SK-N-SH (cell line): ENCODE measurements around the gene MAPT. TPM values are rescaled to one million over a fixed set of nuclear protein-coding genes. Genes with fewer than 3 reads are reported as not detected.

Experiments used
- CTCF ChIA-PET: fragments of 300-600, 350-600 bp; formaldehyde crosslinking; extraction: SDS; loops from one replicate; lab custom pipeline; 2021; lab: Yijun Ruan, JAX
- POLR2A ChIA-PET: fragments of 350-600 bp; sonication (Branson Sonifier 250); formaldehyde crosslinking; extraction: SDS; loops from one replicate; lab custom pipeline; 2020; ENCODE audit warnings: antibody characterized with exemption, inconsistent platforms; lab: Yijun Ruan, JAX
- DNase-seq: peaks from one replicate; pipeline ENCODE4 v3.0.0; 2012
- H2AFZ ChIP-seq: fragments of 200-600 bp; sonication (generic); 2 replicates; pipeline ENCODE4 v1.8.1; 2016; ENCODE audit warnings: antibody characterized with exemption, mild to moderate bottlenecking, low read depth
- H3F3A ChIP-seq: fragments of 200-600 bp; sonication (generic); replicated peaks from 2 replicates; pipeline ENCODE3; 2016; ENCODE audit warnings: antibody characterized with exemption, mild to moderate bottlenecking; ENCODE audit not compliant: insufficient read depth
- H3K27ac ChIP-seq, 2 experiments: fragments of 200-500 bp in 1 of 2; fragments of 200-600 bp in 1 of 2; sonication (Bioruptor generic) in 1 of 2; sonication (generic), shearing (Covaris generic) in 1 of 2; 2 replicates each; pipeline versions ENCODE4 v1.5.1 to v1.6.1; 2014 to 2016; ENCODE audit warnings: low read depth in 2 of 2, inconsistent platforms in 1 of 2, low read length in 1 of 2, mild to moderate bottlenecking in 1 of 2, mixed read lengths in 1 of 2
- H3K27me3 ChIP-seq: fragments of 200-600 bp; sonication (generic), shearing (Covaris generic); 2 replicates; pipeline ENCODE4 v1.6.1; 2016; ENCODE audit warnings: mixed run types; ENCODE audit not compliant: insufficient read depth
- H3K36me3 ChIP-seq, 2 experiments: fragments of 200-500 bp in 1 of 2; fragments of 200-600 bp in 1 of 2; sonication (Bioruptor generic) in 1 of 2; sonication (generic) in 1 of 2; replicated peaks in 1 of 2; 2 replicates each; pipeline versions ENCODE3 to v1.5.1; 2014 to 2016; ENCODE audit warnings: low read length in 1 of 2, mild to moderate bottlenecking in 1 of 2; ENCODE audit not compliant: insufficient read depth in 2 of 2, control insufficient read depth in 1 of 2
- H3K4me1 ChIP-seq, 2 experiments: fragments of 200-500 bp in 1 of 2; fragments of 200-600 bp in 1 of 2; sonication (Bioruptor generic) in 1 of 2; sonication (generic), shearing (Covaris generic) in 1 of 2; 2 replicates each; pipeline versions ENCODE4 v1.5.1 to v1.6.1; 2014 to 2016; ENCODE audit warnings: low read depth in 1 of 2, low read length in 1 of 2, mixed run types in 1 of 2; ENCODE audit not compliant: insufficient read depth in 2 of 2, control insufficient read depth in 1 of 2
- H3K4me2 ChIP-seq: fragments of 200-600 bp; sonication (generic), shearing (Covaris generic); 2 replicates; pipeline ENCODE4 v1.6.1; 2017; ENCODE audit warnings: mixed run types
- H3K4me3 ChIP-seq, 2 experiments: fragments of 200-500 bp in 1 of 2; fragments of 200-600 bp in 1 of 2; sonication (Bioruptor generic) in 1 of 2; sonication (generic), shearing (Covaris generic) in 1 of 2; 2 replicates each; pipeline versions ENCODE4 v1.5.1 to v1.8.1; 2014 to 2016; ENCODE audit warnings: low read depth in 2 of 2, inconsistent platforms in 1 of 2, low read length in 1 of 2, mild to moderate bottlenecking in 1 of 2, mixed read lengths in 1 of 2, moderate library complexity in 1 of 2
- H3K79me2 ChIP-seq: fragments of 200-600 bp; sonication (generic); 2 replicates; pipeline ENCODE4 v1.8.1; 2017; ENCODE audit warnings: mild to moderate bottlenecking; ENCODE audit not compliant: insufficient read depth
- H3K9ac ChIP-seq: fragments of 200-600 bp; sonication (generic); 2 replicates; pipeline ENCODE4 v1.6.1; 2017; ENCODE audit warnings: mixed run types
- H3K9me2 ChIP-seq: fragments of 200-600 bp; sonication (generic); 2 replicates; pipeline ENCODE4 v1.6.1; 2017; ENCODE audit warnings: mixed run types
- H3K9me3 ChIP-seq: fragments of 200-600 bp; sonication (generic); 2 replicates; pipeline ENCODE4 v1.6.1; 2017; ENCODE audit warnings: mixed run types, mild to moderate bottlenecking, moderate library complexity
- H4K20me1 ChIP-seq: fragments of 200-600 bp; sonication (generic); 2 replicates; pipeline ENCODE4 v1.6.1; 2017; ENCODE audit warnings: mild to moderate bottlenecking, mixed run types; ENCODE audit not compliant: insufficient read depth
- ELF1 ChIP-seq: IDR thresholded peaks from 2 replicates; pipeline ENCODE4 v1.4.0; 2012
- EP300 ChIP-seq, 2 experiments: IDR thresholded peaks; 2 replicates each; pipeline versions ENCODE4 v1.4.0 to v1.6.1; 2012; ENCODE audit warnings: borderline replicate concordance in 1 of 2, low read depth in 1 of 2, low read length in 1 of 2
- JUND ChIP-seq: IDR thresholded peaks from 2 replicates; pipeline ENCODE4 v1.4.0; 2012
- MXI1 ChIP-seq: IDR thresholded peaks from 2 replicates; pipeline ENCODE4 v1.6.1; 2012; ENCODE audit warnings: mild to moderate bottlenecking, low read depth, low read length, improper control_type of control experiment
- NFIC ChIP-seq: IDR thresholded peaks from 2 replicates; pipeline ENCODE4 v1.4.0; 2012; ENCODE audit warnings: borderline replicate concordance
- RCOR1 ChIP-seq: fragments of 150-350 bp; IDR thresholded peaks from 2 replicates; pipeline ENCODE4 v1.6.1; 2017; ENCODE audit warnings: antibody characterized with exemption, low read length
- RFX5 ChIP-seq: IDR thresholded peaks from 2 replicates; pipeline ENCODE4 v1.6.1; 2012; ENCODE audit warnings: mild to moderate bottlenecking, improper control_type of control experiment, low read length
- SMC3 ChIP-seq: IDR thresholded peaks from 2 replicates; pipeline ENCODE4 v1.6.1; 2012; ENCODE audit warnings: low read depth, low read length, improper control_type of control experiment
- TCF12 ChIP-seq: IDR thresholded peaks from 2 replicates; pipeline ENCODE4 v1.4.0; 2012
- WGBS: methylation state at CpG from one replicate; pipeline ENCODE4 v1.1.6; 2017; ENCODE audit warnings: low lambda C conversion rate; 5-methylcytosine and 5-hydroxymethylcytosine counted together
- polyA plus RNA-seq, 3 experiments: library from polyadenylated mRNA; depleted of rRNA; stranded (reverse); fragments of >200 nt; gene quantifications; 2 replicates each; pipeline ENCODE4 v1.2.3, GENCODE V29; 2012
- TF ChIP-seq, protein P1 (sequence below): IDR thresholded peaks from 2 replicates; pipeline ENCODE4 v1.4.0; 2012; ENCODE audit warnings: low read depth, borderline replicate concordance
- TF ChIP-seq, protein P2 (sequence below): IDR thresholded peaks from 2 replicates; pipeline ENCODE4 v1.4.0; 2012; ENCODE audit warnings: low read depth
- TF ChIP-seq, protein P3 (sequence below): fragments of 150-350 bp; IDR thresholded peaks from 2 replicates; pipeline ENCODE4 v1.6.1; 2017; ENCODE audit warnings: antibody characterized with exemption, low read length, low read depth, borderline replicate concordance
- TF ChIP-seq, protein P4 (sequence below): IDR thresholded peaks from 2 replicates; pipeline ENCODE4 v1.4.0; 2012; ENCODE audit warnings: low read depth, borderline replicate concordance
- TF ChIP-seq, protein P5 (sequence below): fragments of 150-350 bp; IDR thresholded peaks from 2 replicates; pipeline ENCODE4 v1.6.1; 2016; ENCODE audit warnings: mild to moderate bottlenecking, low read depth, low read length

Gene MAPT
- polyA plus RNA-seq, 1 of the 3 experiments (the other 2 are of a cell fraction), result 0.74 TPM

DNA sequence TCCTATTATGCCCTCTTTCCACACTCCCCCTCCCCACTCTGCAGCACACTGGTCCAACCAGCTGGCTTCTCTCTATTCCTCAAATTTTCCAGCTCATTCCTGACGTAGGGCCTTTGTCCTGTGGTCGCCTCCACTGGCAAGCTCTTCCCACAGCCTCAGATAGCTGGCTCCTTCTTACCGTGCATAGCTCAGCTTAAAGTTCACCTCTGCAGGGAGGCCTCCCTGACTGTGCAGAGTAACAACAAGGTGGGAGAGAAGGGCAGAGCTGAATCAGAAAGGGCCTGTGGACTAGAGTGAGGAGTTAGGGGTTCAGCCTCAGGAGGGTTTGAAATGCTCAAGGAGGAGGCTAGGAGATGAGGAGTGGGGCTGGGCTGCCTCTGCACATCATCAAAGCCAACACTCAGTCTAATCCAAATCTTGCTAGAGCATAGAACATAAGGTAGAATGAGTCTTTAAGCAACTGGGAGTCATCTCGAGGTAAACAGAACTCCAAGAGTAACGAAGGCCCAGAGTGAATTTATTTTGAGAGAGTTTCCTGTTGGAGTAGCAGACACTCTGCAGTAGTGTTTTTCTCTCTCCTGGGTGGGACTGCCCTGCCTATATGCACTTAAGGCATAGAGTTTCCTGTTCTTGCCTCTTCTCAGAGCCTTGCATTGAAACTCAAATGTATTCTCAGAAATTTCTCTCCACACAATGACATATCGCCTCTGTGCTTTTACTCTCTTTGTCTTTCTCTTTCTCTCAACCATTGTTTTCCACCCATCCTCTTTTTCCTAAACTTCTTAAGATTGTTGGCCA lies 30.3 kb upstream of the MAPT start:
- H3K4me2 ChIP-seq, result no peak overlapping the region
- H3K4me3 ChIP-seq, result no peak overlapping the region
- H2AFZ ChIP-seq, result no peak overlapping the region
- H3K36me3 ChIP-seq, result no peaks in the 10 kb centered on the region
- no peaks in the 10 kb centered on the region for H3K9me2 ChIP-seq
- peaks cover 0 to 12% of the 10 kb centered on the region in 2 experiments; a peak in 1 of 4 replicates for H3K4me1 ChIP-seq
- no peak for DNase-seq
- H3F3A ChIP-seq, result no peaks in the 10 kb centered on the region
- ChIA-PET CTCF (interaction anchor here (1.1 to 11.8 kb wide), 3 partner anchors 10 to 30 kb away, joined by 3 to 87 read pairs (median 12); partner anchors contain the start of gene MAPT), POLR2A (no interaction called here)
- WGBS, result 28% methylated on average over 6 of the region's 6 CpGs
- H4K20me1 ChIP-seq, result no peaks in the 10 kb centered on the region
- no peak overlapping the region for H3K9ac ChIP-seq
- TF ChIP-seq RFX5 (no peak), SMC3 (no peak), ELF1 (no peak), EP300 (IDR thresholded peaks at IDR 0.05; ENCODE audit: borderline replicate concordance in 1 of 2, low read depth in 1 of 2, low read length in 1 of 2) (no peak), NFIC (no peak)
- H3K79me2 ChIP-seq, result no peaks in the 10 kb centered on the region
- H3K27ac ChIP-seq, result no peak overlapping the region
- no peaks in the 10 kb centered on the region for H3K9me3 ChIP-seq
- H3K27me3 ChIP-seq, result peaks cover 36% of the 10 kb centered on the region; the same call in 1 of the 2 replicates

DNA sequence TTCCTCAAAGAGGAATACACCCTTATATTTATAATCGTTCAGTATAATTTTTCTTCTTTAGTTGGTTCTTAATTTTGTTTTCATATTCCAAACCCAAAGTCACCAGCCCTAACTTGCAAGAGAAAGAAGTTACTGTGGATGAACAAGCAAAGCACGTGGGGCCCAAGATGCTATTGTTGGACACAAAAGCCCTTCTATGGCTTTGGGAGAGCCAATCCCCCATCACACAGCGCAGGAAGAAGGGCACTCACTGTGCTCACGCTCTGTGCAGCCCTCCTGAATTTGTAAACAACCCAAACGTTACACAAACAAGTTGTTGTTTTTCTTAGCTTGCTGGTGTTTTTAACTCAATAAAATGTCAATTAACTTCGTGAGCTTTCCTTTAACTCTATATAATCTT lies 27.2 kb upstream of the MAPT start:
- 49% methylated on average over 6 of the region's 6 CpGs for WGBS
- no peak overlapping the region for H2AFZ ChIP-seq
- no peaks in the 10 kb centered on the region for H3K9me3 ChIP-seq
- no peaks in the 10 kb centered on the region for H4K20me1 ChIP-seq
- H3K4me1 ChIP-seq, result no peaks in the 10 kb centered on the region
- H3K9ac ChIP-seq, result no peak overlapping the region
- TF ChIP-seq, protein P1, sequence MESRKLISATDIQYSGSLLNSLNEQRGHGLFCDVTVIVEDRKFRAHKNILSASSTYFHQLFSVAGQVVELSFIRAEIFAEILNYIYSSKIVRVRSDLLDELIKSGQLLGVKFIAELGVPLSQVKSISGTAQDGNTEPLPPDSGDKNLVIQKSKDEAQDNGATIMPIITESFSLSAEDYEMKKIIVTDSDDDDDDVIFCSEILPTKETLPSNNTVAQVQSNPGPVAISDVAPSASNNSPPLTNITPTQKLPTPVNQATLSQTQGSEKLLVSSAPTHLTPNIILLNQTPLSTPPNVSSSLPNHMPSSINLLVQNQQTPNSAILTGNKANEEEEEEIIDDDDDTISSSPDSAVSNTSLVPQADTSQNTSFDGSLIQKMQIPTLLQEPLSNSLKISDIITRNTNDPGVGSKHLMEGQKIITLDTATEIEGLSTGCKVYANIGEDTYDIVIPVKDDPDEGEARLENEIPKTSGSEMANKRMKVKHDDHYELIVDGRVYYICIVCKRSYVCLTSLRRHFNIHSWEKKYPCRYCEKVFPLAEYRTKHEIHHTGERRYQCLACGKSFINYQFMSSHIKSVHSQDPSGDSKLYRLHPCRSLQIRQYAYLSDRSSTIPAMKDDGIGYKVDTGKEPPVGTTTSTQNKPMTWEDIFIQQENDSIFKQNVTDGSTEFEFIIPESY, result no peak
- TF ChIP-seq, protein P2, sequence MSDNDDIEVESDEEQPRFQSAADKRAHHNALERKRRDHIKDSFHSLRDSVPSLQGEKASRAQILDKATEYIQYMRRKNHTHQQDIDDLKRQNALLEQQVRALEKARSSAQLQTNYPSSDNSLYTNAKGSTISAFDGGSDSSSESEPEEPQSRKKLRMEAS, result no peak
- TF ChIP-seq, protein P3, sequence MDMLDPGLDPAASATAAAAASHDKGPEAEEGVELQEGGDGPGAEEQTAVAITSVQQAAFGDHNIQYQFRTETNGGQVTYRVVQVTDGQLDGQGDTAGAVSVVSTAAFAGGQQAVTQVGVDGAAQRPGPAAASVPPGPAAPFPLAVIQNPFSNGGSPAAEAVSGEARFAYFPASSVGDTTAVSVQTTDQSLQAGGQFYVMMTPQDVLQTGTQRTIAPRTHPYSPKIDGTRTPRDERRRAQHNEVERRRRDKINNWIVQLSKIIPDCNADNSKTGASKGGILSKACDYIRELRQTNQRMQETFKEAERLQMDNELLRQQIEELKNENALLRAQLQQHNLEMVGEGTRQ, result no peak
- TF ChIP-seq RCOR1 (no peak), MXI1 (no peak), TCF12 (no peak), RFX5 (no peak), JUND (no peak)
- TF ChIP-seq, protein P4, sequence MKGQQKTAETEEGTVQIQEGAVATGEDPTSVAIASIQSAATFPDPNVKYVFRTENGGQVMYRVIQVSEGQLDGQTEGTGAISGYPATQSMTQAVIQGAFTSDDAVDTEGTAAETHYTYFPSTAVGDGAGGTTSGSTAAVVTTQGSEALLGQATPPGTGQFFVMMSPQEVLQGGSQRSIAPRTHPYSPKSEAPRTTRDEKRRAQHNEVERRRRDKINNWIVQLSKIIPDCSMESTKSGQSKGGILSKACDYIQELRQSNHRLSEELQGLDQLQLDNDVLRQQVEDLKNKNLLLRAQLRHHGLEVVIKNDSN, result no peak
- TF ChIP-seq, protein P5, sequence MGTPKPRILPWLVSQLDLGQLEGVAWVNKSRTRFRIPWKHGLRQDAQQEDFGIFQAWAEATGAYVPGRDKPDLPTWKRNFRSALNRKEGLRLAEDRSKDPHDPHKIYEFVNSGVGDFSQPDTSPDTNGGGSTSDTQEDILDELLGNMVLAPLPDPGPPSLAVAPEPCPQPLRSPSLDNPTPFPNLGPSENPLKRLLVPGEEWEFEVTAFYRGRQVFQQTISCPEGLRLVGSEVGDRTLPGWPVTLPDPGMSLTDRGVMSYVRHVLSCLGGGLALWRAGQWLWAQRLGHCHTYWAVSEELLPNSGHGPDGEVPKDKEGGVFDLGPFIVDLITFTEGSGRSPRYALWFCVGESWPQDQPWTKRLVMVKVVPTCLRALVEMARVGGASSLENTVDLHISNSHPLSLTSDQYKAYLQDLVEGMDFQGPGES, result no peak
- no peak overlapping the region for H3K4me3 ChIP-seq
- POLR2A ChIA-PET, result no interaction called here
- CTCF ChIA-PET, result interaction anchor here (11.8 kb wide), 1 partner anchor 16 kb away, joined by 87 read pairs; no protein-coding TSS in a partner anchor
- no peak for DNase-seq
- no peaks in the 10 kb centered on the region for H3F3A ChIP-seq
- no peaks in the 10 kb centered on the region for H3K36me3 ChIP-seq
- H3K79me2 ChIP-seq, result no peaks in the 10 kb centered on the region
- peaks cover 45% of the 10 kb centered on the region; the same call in 1 of the 2 replicates for H3K27me3 ChIP-seq
- H3K9me2 ChIP-seq, result no peaks in the 10 kb centered on the region
- H3K4me2 ChIP-seq, result no peak overlapping the region
- no peak overlapping the region for H3K27ac ChIP-seq
